Measurements from ENCODE around the gene ZNF597. TPM values are rescaled to one million over a fixed set of nuclear protein-coding genes. Genes with fewer than 3 reads are reported as not detected.

ZNF597 gene
- polyA plus RNA-seq: 1.2 and 3.0 TPM in 2 replicates

GRCh38 chr16:3443108-3444031, at the start of gene ZNF597, which contains the start of gene NAA60:
Gene ZNF597 (minus strand): TSS chr16:3443504. CDS start chr16:3443153, 351 bp downstream.
Gene NAA60 (plus strand): TSS chr16:3443680. CDS start chr16:3476228, 32,548 bp downstream.

GRCh38 chr16:3400779-3401688, 42.3 kb downstream of the ZNF597 start, which contains the start of the genes ZNF174 and ZSCAN32:
Gene ZNF174 (plus strand): TSS chr16:3401215. CDS start chr16:3402005, 790 bp downstream.
Gene ZSCAN32 (minus strand): TSS chr16:3401004. CDS start chr16:3397557, 3,447 bp downstream.

Other genes with a start within 250 kb of the ZNF597 start
- 3.0 and 4.7 TPM in 2 replicates for gene ZNF200, start 208.3 kb downstream of the ZNF597 start, polyA plus RNA-seq
- not detected in 2 replicates for gene MEFV, start 186.9 kb downstream of the ZNF597 start, polyA plus RNA-seq
- gene ZNF263, start 160.0 kb downstream of the ZNF597 start, polyA plus RNA-seq: 3.5 and 4.0 TPM in 2 replicates
- gene TIGD7, start 138.1 kb downstream of the ZNF597 start, polyA plus RNA-seq: 4.2 and 4.3 TPM in 2 replicates
- 10.0 and 19.0 TPM in 2 replicates for gene ZNF75A, start 138.0 kb downstream of the ZNF597 start, polyA plus RNA-seq
- gene OR2C1, start 87.6 kb downstream of the ZNF597 start, polyA plus RNA-seq: not detected in 2 replicates
- 5.8 and 6.4 TPM in 2 replicates for gene ZSCAN32, start 42.5 kb downstream of the ZNF597 start, polyA plus RNA-seq
- gene ZNF174, start 42.3 kb downstream of the ZNF597 start, polyA plus RNA-seq: 4.3 and 10.4 TPM in 2 replicates
- 90.2 and 142 TPM in 2 replicates for gene NAA60, start 176 bp upstream of the ZNF597 start, polyA plus RNA-seq
- gene C16orf90, start 52.0 kb upstream of the ZNF597 start, polyA plus RNA-seq: not detected in 2 replicates
- gene CLUAP1, start 57.5 kb upstream of the ZNF597 start, polyA plus RNA-seq: 115 and 122 TPM in 2 replicates
- 0.73 and 0.89 TPM in 2 replicates for gene NLRC3, start 133.9 kb upstream of the ZNF597 start, polyA plus RNA-seq
- 0.08 and 0.81 TPM in 2 replicates for gene SLX4, start 168.1 kb upstream of the ZNF597 start, polyA plus RNA-seq
- 0.95 and 1.7 TPM in 2 replicates for gene DNASE1, start 211.2 kb upstream of the ZNF597 start, polyA plus RNA-seq